COR-L47 (cell line): ENCODE data around the gene AGAP3.

Experiments used
- DNase-seq: peaks from one replicate; lab custom pipeline; 2025; lab: John Stamatoyannopoulos, UW

AGAP3 gene

GRCh38 chr7:151110236-151110940 lies 24.1 kb downstream of the AGAP3 start:
- no peak for DNase-seq

- DNase-seq, result peak; percentile 63
These were observed 24.8 kb downstream of the AGAP3 start for GRCh38 chr7:151110941-151111645.

- DNase-seq, result no peak
These were observed 27.3 kb downstream of the AGAP3 start for GRCh38 chr7:151113344-151114150.

DNA sequence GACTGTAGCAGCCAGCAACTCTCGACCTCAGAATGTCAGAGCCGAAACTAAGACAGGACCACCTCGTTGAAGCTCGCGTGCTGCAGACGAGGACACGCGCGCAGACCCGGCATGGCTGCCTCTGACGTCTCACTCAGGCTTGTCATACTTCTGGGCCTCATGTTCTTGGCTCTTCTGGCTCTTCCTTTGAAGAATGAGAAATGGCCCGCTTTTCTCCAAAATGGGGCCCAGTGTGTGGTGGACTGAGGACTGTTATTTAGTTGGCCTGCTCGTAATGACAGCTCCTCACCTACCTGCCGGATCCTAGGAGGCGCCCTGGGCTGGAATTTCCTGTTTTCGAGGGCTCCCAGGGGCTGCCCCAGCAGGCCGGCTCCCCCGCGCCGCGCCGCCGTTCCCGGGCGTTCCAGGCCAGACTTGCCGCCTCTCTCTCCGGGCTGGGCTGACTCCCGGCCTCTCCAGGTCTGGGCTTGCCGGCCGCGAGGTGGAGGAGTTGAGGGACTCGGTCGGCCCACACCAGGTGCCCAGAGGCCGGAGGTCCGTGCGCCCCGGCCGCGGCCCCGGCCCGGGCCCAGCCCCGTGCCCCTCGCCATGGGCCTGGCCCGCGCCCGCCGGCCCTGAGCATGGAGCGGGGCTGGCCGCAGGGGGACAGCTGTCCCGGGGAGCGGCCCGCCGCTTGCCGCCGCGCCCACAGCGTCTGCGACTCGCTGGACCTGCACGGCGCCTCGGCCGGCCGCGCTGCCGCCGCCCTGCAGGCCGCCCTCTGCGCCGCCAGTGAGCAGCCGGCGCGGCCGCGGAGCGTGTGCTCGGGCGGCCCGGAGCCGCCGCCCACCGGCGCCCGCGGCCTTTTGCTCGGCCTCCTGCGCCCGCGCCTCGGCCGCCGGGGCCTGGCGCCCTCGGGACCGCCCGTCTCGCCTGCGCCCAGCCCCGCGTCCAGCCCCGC lies 28.1 kb downstream of the AGAP3 start:
- DNase-seq, result no peak

GRCh38 chr7:151115121-151115835 lies 29.0 kb downstream of the AGAP3 start:
- DNase-seq, result no peak

GRCh38 chr7:151115836-151116418 lies 29.7 kb downstream of the AGAP3 start:
- DNase-seq, result no peak

DNA sequence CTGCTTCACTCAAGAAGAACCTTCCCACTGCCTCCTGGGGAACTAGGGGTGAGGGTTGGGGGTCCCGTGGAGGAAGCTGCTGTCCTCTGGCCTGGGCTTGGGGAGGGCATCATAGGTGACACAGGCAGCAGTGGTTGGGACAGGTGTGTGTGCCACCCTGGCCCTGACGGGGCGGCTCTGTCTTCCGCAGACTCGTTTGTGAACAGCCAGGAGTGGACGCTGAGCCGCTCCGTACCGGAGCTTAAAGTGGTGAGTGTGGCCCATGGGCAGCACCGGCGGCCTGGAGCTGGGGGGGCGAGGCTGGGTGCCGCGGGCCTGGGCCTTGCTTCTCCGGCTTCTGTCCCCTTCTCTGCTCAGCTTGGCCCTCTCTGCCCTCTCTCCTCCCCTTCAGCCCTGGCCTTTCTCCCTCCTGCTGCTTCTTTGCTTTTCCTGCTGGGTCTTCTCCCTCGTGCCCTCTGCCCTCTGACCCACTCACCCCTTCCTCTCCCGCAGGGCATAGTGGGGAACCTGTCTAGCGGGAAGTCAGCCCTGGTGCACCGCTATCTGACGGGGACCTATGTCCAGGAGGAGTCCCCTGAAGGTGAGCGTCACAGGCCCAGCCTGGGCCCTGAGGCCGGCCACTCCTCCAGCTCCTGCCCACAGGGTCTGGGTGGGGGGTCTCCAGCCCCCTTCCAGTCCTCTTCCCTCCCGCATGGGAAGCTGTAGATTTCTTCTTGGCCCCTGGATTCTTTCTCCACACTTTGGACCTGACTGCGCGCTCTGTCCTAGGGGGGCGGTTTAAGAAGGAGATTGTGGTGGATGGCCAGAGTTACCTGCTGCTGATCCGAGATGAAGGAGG lies 30.5 kb downstream of the AGAP3 start:
- DNase-seq, result no peak

- no peak for DNase-seq
These were observed 31.3 kb downstream of the AGAP3 start for GRCh38 chr7:151117565-151117964.

- no peak for DNase-seq
These were observed 32.1 kb downstream of the AGAP3 start for GRCh38 chr7:151118108-151119054.

DNA sequence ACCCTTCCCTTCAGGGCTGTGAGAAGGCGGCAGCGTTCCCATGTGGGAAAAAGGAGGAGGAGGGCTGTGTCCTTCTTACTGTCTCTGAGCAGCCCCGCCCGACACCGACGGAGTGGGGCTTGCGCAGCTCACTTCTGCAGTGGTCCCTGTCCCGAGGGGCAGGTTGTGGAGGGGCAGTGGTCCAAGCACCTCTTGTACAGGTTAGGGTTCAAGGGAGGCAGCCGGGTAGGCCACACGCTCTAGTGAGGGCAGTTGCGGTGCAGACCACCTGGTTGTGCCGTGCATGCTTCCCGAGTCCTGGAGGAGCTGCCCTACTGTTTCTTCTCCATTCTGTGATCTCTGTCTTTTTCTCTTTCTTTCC lies 32.8 kb downstream of the AGAP3 start:
- DNase-seq, result no peak

GRCh38 chr7:151119902-151120301 lies 33.6 kb downstream of the AGAP3 start:
- no peak for DNase-seq

GRCh38 chr7:151120896-151121295 lies 34.6 kb downstream of the AGAP3 start:
- no peak for DNase-seq

DNA sequence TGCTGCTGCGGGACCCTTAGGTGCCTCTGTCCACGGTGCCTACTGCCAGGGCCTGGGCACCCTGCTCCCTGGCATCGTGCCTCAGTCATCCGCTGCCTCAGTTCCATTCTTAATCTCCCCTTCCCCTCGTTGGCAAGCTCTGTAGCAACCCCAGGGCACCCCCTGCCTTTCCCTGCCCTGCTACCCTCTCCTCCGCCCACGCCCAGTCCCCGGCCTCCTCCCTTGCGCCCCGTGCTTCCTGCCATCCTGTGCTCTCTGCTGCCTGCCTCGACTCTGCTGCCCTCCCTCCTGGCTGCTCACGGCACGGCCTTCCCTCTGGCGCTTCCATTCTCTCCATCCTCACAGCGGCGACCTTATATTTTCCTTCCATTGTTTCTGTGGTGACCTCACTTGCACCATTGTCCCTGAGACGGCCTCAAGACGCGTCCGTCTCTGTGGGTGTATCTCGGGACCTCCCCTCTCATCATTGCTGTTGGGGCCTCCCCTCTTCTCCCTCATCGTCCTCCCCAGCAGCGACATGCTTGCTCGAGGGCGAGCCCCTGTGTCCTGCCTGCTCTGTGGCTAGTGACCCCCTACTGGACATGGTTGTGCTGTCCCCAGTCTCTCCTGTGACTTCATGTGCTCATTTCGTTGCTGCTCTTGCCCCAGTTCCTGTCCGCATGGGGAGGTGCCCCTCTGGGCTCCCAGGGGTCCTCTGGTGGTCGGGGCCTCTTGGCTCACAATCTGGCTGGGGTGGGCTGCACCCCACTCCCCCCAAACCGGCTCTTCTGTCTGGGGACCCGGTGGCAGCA lies 35.3 kb downstream of the AGAP3 start:
- no peak for DNase-seq

GRCh38 chr7:151122276-151122675 lies 36.0 kb downstream of the AGAP3 start:
- DNase-seq, result no peak

- DNase-seq, result no peak
These were observed 36.5 kb downstream of the AGAP3 start for GRCh38 chr7:151122796-151123157.

GRCh38 chr7:151123158-151123821 lies 37.0 kb downstream of the AGAP3 start:
- DNase-seq, result no peak

DNA sequence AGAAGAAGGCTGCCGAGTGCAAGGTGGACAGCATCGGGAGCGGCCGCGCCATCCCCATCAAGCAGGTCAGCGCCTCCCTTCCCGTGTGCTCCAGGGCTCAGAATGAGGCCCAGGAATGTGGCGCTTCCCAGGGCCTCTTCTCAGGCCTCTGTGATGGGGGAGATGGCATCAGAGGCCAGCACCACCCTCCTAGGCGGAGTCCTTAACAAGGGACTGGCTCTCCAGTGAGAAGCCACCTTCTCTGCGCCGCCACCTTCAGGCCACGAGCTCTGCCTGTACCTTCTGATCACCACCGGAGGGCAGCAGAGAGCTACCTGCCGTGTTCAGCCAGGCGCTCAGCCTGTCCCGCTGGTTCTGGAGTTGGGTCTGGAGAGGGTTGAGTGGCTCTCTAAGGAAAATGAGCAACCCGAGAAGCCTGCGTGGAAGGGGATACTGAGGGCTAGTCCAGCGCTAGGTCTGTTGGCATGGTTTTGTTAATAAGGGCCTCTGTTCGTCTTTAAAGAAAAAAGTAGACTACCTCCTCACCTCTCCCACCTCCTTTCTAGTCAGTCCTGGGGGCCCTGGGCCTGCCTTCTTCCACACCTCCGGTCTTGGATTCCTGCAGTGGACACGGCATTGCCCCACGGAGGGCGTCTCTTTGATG lies 37.7 kb downstream of the AGAP3 start:
- peak; percentile 66 for DNase-seq
